ACC112 (cell line): ENCODE results near the gene AKAP13.
"Not testable (repeated sequence)": the region's sequence is repeated elsewhere in the genome, so short reads cannot be mapped to it uniquely, and the experiment has no call there.

Experiments
- H2AFZ ChIP-seq: fragments of 200-600 bp; sonication (generic); one replicate; pipeline ENCODE4 v1.6.0; 2017; ENCODE audit warnings: antibody characterized with exemption, low read length; ENCODE audit not compliant: unreplicated experiment
- H3K27ac ChIP-seq: fragments of 200-600 bp; sonication (generic); 2 replicates; pipeline ENCODE4 v1.5.1; 2014; ENCODE audit warnings: low read depth, mild to moderate bottlenecking, antibody characterized with exemption, low read length, moderate library complexity
- H3K27me3 ChIP-seq: fragments of 200-600 bp; sonication (generic); 2 replicates; pipeline ENCODE4 v1.6.1; 2014; ENCODE audit warnings: mild to moderate bottlenecking, antibody characterized with exemption, low read length, moderate library complexity, mixed read lengths; ENCODE audit not compliant: insufficient read depth
- H3K36me3 ChIP-seq: fragments of 200-600 bp; sonication (generic); 2 replicates; pipeline ENCODE4 v1.6.1; 2016; ENCODE audit warnings: mild to moderate bottlenecking, antibody characterized with exemption, low read length, moderate library complexity, mixed read lengths; ENCODE audit not compliant: insufficient read depth
- H3K4me1 ChIP-seq: fragments of 200-600 bp; sonication (generic); one replicate; pipeline ENCODE4 v1.6.1; 2016; ENCODE audit warnings: low read length, mixed read lengths; ENCODE audit not compliant: insufficient read depth, unreplicated experiment, control insufficient read depth
- H3K4me3 ChIP-seq: fragments of 200-600 bp; sonication (generic); 2 replicates; pipeline ENCODE4 v1.5.1; 2014; ENCODE audit warnings: mild to moderate bottlenecking, low read depth, low read length
- H3K79me2 ChIP-seq: fragments of 200-600 bp; sonication (generic); one replicate; pipeline ENCODE4 v1.6.0; 2016; ENCODE audit warnings: low read length; ENCODE audit not compliant: control insufficient read depth, unreplicated experiment, insufficient read depth

AKAP13 gene

GRCh38 chr15:85582131-85583079 lies 202.0 kb downstream of the AKAP13 start:
- H3K79me2 ChIP-seq: peaks cover 19% of the 10 kb centered on the region
- no peaks in the 10 kb centered on the region for H3K27me3 ChIP-seq
- H2AFZ ChIP-seq: no peak overlapping the region
- no peak overlapping the region for H3K4me3 ChIP-seq
- H3K4me1 ChIP-seq: peaks cover 27% of the 10 kb centered on the region
- no peak overlapping the region for H3K27ac ChIP-seq
- H3K36me3 ChIP-seq: peaks cover 27% of the 10 kb centered on the region

GRCh38 chr15:85583442-85583841 lies 203.0 kb downstream of the AKAP13 start:
- H3K27ac ChIP-seq: no peak overlapping the region
- H3K79me2 ChIP-seq: peaks cover 19% of the 10 kb centered on the region
- H3K4me3 ChIP-seq: no peak overlapping the region
- H3K27me3 ChIP-seq: no peaks in the 10 kb centered on the region
- peaks cover 36% of the 10 kb centered on the region for H3K4me1 ChIP-seq
- peaks cover 27% of the 10 kb centered on the region for H3K36me3 ChIP-seq
- no peak overlapping the region for H2AFZ ChIP-seq

- Histone ChIP-seq H3K4me3 (no peak overlapping the region), H3K27me3 (no peaks in the 10 kb centered on the region), H3K27ac (no peak overlapping the region), H3K4me1 (peaks cover 41% of the 10 kb centered on the region), H3K79me2 (peaks cover 21% of the 10 kb centered on the region), H2AFZ (no peak overlapping the region), H3K36me3 (peaks cover 27% of the 10 kb centered on the region)
Measured at GRCh38 chr15:85583923-85584390, 203.6 kb downstream of the AKAP13 start.

- no peak overlapping the region for H3K4me3 ChIP-seq
- no peaks in the 10 kb centered on the region for H3K27me3 ChIP-seq
- peaks cover 25% of the 10 kb centered on the region for H3K79me2 ChIP-seq
- H2AFZ ChIP-seq: no peak overlapping the region
- H3K4me1 ChIP-seq: peaks cover 48% of the 10 kb centered on the region
- peaks cover 21% of the 10 kb centered on the region for H3K36me3 ChIP-seq
- no peak overlapping the region for H3K27ac ChIP-seq
Measured at GRCh38 chr15:85584872-85585271, 204.5 kb downstream of the AKAP13 start.

GRCh38 chr15:85586196-85586595 lies 205.8 kb downstream of the AKAP13 start:
- H2AFZ ChIP-seq, H3K36me3 ChIP-seq, H3K4me3 ChIP-seq, H3K27ac ChIP-seq, H3K27me3 ChIP-seq: not testable (repeated sequence)
- Histone ChIP-seq H3K79me2 (peaks cover 25% of the 10 kb centered on the region), H3K4me1 (peaks cover 47% of the 10 kb centered on the region)

- no peaks in the 10 kb centered on the region for H3K36me3 ChIP-seq
- H3K27me3 ChIP-seq: no peaks in the 10 kb centered on the region
- no peak overlapping the region for H3K4me3 ChIP-seq
- peak overlapping the region; percentile 85 for H3K27ac ChIP-seq
- H3K79me2 ChIP-seq: peaks cover 20% of the 10 kb centered on the region
- no peak overlapping the region for H2AFZ ChIP-seq
- H3K4me1 ChIP-seq: peaks cover 62% of the 10 kb centered on the region
Measured at GRCh38 chr15:85587707-85588411, 207.5 kb downstream of the AKAP13 start.

- Histone ChIP-seq H3K27me3 (no peaks in the 10 kb centered on the region), H3K79me2 (peaks cover 15% of the 10 kb centered on the region), H3K36me3 (no peaks in the 10 kb centered on the region), H3K27ac (peak overlapping the region; percentile 85), H2AFZ (no peak overlapping the region), H3K4me1 (peaks cover 58% of the 10 kb centered on the region), H3K4me3 (no peak overlapping the region)
Measured at GRCh38 chr15:85588677-85589076, 208.3 kb downstream of the AKAP13 start.

- Histone ChIP-seq H3K27ac (peak overlapping the region; percentile 49), H3K27me3 (no peaks in the 10 kb centered on the region), H3K79me2 (peaks cover 9% of the 10 kb centered on the region), H2AFZ (no peak overlapping the region), H3K4me3 (no peak overlapping the region), H3K4me1 (peaks cover 51% of the 10 kb centered on the region), H3K36me3 (no peaks in the 10 kb centered on the region)
Measured at GRCh38 chr15:85589851-85590250, 209.4 kb downstream of the AKAP13 start.

- peak overlapping the region; percentile 59 for H3K27ac ChIP-seq
- no peaks in the 10 kb centered on the region; the same call in 1 of the 2 replicates for H3K36me3 ChIP-seq
- H3K4me1 ChIP-seq: peaks cover 51% of the 10 kb centered on the region
Measured at GRCh38 chr15:85591622-85592021, 211.2 kb downstream of the AKAP13 start.

GRCh38 chr15:85592148-85592547 lies 211.7 kb downstream of the AKAP13 start:
- Histone ChIP-seq H2AFZ (no peak overlapping the region), H3K4me3 (no peak overlapping the region), H3K27ac (peak overlapping the region; percentile 59), H3K4me1 (peaks cover 47% of the 10 kb centered on the region), H3K79me2 (peaks cover 6% of the 10 kb centered on the region), H3K36me3 (no peaks in the 10 kb centered on the region; the same call in 1 of the 2 replicates), H3K27me3 (no peaks in the 10 kb centered on the region)

More at GRCh38 chr15:85591622-85592021, 211.2 kb downstream of the AKAP13 start:
- H3K79me2 ChIP-seq: peaks cover 6% of the 10 kb centered on the region
- no peak overlapping the region for H3K4me3 ChIP-seq
- no peak overlapping the region for H2AFZ ChIP-seq
- H3K27me3 ChIP-seq: no peaks in the 10 kb centered on the region
